Left lung (tissue), 10 donors: ENCODE data around the gene CCER1. TPM values are rescaled to one million over a fixed set of nuclear protein-coding genes. Genes with fewer than 3 reads are reported as not detected.

Source experiments
- ATAC-seq: fragments of 200-7000 bp; cut with Tn5 transposase; one replicate; pipeline ENCODE4 v1.9.1; 2020; ENCODE audit warnings: moderate library complexity
- DNase-seq, 4 donors: peaks; one replicate each; pipeline ENCODE4 v3.0.0-alpha.2; 2013 to 2020
- H3K27ac ChIP-seq, 2 donors: fragments of 200-600 bp; sonication (generic) in 1 of 2; one replicate each; pipeline versions ENCODE4 v1.5.0 to v1.8.0; 2020 to 2021
- H3K27me3 ChIP-seq, 2 donors: fragments of 200-600 bp; sonication (generic) in 1 of 2; one replicate each; pipeline versions ENCODE4 v1.5.0 to v1.8.0; 2020 to 2021
- H3K36me3 ChIP-seq, 2 donors: fragments of 200-600 bp; sonication (generic) in 1 of 2; one replicate each; pipeline versions ENCODE4 v1.5.0 to v1.8.0; 2020 to 2021
- H3K4me1 ChIP-seq, 2 donors: fragments of 200-600 bp; one replicate each; pipeline ENCODE4 v1.8.0; 2021
- H3K4me3 ChIP-seq, 2 donors: fragments of 200-600 bp; sonication (generic) in 1 of 2; one replicate each; pipeline versions ENCODE4 v1.5.0 to v1.8.0; 2020 to 2021; ENCODE audit warnings: mild to moderate bottlenecking in 1 of 2
- H3K9me3 ChIP-seq, 2 donors: fragments of 200-600 bp; sonication (generic) in 1 of 2; one replicate each; pipeline versions ENCODE4 v1.5.0 to v1.8.0; 2020 to 2021
- intact Hi-C, 2 donors: fragments of 100-400 bp; cut with DNase I; formaldehyde crosslinking; loops; one replicate each; pipeline versions ENCODE4 v1.11.2 to v1.14.2; 2022
- polyA plus RNA-seq, 6 donors: library from polyadenylated mRNA; unstranded; fragments of 120-200 nt; gene quantifications; one replicate each; pipeline ENCODE4 v1.2.1, GENCODE V29; 2013; ENCODE audit not compliant: insufficient read length in 6 of 6
- total RNA-seq, 2 donors: library from RNA; stranded (reverse); fragmentation: NEBNext Ultra II Directional; extraction: Animal tissue kit (Norgen Biotek cat#: 25700); gene quantifications; one replicate each; pipeline ENCODE4 v1.2.1, GENCODE V29; 2021
- TF ChIP-seq, protein P1 (sequence below), 2 donors: fragments of 200-600 bp; sonication (generic) in 1 of 2; IDR thresholded peaks; one replicate each; pipeline versions ENCODE4 v1.5.0 to v1.8.0; 2021; ENCODE audit warnings: antibody characterized with exemption in 2 of 2
- donor health status: DM: no; HTN: yes; CAD: no.
- donor health status: DM: no; HTN: no; CAD: no.

Gene CCER1
- total and polyA plus RNA-seq, 8 donors, result not detected

DNA sequence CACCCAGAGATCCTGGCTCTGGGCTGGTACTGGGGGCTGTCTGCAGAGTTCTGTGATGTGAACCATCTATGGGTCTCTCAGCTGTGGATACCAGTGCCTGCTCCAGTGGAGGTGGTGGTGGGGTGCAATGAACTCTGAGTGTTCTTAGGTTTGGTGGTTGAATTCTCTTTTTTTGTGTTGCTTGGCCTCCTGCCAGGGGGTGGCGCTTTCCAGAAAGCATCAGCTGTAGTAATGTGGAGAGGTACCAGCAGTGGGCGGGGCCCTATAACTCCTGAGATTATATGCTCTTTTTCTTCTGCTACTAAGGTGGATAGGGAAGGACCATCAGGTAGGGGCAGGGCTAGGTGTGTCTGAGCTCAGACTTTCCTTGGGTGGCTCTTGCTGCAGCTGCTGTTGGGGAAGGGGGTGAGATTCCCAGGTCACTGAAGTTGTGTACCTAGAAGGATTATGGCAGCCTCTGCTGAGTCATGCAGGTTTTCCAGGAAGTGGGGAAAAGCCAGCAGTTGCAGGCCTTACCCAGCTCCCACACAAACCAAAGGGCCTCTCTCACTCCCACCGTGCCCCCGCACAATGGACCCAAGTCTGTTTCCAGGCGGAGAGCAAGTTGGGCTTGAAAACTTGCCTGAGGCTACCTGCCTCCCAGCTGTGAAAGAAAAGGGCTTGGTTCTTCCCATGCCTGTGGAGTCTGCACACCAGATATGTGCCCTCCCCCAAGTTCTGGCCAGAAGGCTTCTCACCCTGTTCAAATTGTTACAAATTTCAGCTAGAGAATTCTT lies 18.6 kb downstream of the CCER1 start:
- TF ChIP-seq, protein P1, sequence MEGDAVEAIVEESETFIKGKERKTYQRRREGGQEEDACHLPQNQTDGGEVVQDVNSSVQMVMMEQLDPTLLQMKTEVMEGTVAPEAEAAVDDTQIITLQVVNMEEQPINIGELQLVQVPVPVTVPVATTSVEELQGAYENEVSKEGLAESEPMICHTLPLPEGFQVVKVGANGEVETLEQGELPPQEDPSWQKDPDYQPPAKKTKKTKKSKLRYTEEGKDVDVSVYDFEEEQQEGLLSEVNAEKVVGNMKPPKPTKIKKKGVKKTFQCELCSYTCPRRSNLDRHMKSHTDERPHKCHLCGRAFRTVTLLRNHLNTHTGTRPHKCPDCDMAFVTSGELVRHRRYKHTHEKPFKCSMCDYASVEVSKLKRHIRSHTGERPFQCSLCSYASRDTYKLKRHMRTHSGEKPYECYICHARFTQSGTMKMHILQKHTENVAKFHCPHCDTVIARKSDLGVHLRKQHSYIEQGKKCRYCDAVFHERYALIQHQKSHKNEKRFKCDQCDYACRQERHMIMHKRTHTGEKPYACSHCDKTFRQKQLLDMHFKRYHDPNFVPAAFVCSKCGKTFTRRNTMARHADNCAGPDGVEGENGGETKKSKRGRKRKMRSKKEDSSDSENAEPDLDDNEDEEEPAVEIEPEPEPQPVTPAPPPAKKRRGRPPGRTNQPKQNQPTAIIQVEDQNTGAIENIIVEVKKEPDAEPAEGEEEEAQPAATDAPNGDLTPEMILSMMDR (IDR thresholded peaks at IDR 0.05), result no peak
- H3K36me3 ChIP-seq, result no peaks in the 10 kb centered on the region
- no peaks in the 10 kb centered on the region for H3K4me1 ChIP-seq
- H3K27me3 ChIP-seq, result no peaks in the 10 kb centered on the region
- no peak for DNase-seq
- ATAC-seq, result no peak
- no peak overlapping the region for H3K4me3 ChIP-seq
- H3K27ac ChIP-seq, result no peak overlapping the region
- intact Hi-C loops, result no loop called here
- peaks cover 0 to 3% of the 10 kb centered on the region in 2 donors for H3K9me3 ChIP-seq

DNA sequence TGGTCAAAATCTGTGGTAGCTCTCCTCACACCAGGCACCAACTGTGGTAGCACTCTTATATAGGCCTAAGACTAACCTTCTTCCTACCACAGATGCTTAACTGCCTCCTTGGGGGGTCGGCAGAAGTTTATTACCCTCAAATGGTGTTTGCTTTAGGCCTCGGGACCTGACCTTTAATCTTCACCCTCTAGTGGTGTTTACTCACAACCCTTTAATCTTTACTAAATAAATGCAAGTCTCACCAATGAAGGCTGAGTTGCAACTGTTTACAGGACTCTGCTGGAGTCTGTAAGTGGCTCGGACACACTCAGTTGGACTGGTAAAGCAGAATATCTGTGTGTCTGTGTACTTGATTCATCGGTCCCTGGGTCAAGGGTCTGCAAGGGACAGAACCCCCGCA lies 29.4 kb downstream of the CCER1 start:
- intact Hi-C loops, result no loop called here
- H3K9me3 ChIP-seq, result peaks cover 0 to 26% of the 10 kb centered on the region in 2 donors
- DNase-seq (no peak), ATAC-seq (no peak)
- no peaks in the 10 kb centered on the region for H3K4me1 ChIP-seq
- no peaks in the 10 kb centered on the region for H3K27me3 ChIP-seq
- H3K27ac ChIP-seq, result no peak overlapping the region
- H3K36me3 ChIP-seq, result no peaks in the 10 kb centered on the region
- TF ChIP-seq, protein P1 (IDR thresholded peaks at IDR 0.05), result no peak
- H3K4me3 ChIP-seq, result no peak overlapping the region

DNA sequence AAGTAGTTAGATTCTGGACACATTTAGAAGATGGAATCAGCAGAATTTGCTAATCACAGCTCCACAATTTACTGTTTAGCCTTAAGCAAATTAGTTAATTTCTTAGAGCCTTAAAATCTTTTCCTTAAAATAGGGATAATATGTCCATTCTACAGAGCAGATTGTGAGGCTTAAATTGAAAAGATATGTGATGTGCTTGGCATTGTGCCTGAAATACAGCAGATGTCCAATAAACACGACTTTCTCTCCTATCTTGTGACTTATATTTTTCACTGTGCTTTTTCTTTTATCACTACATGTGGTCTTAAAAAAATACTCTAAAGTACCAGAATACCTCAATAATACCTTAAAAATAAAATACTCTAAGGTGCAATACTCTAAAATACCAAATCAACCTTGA lies 30.6 kb downstream of the CCER1 start:
- H3K9me3 ChIP-seq, result peaks cover 0 to 14% of the 10 kb centered on the region in 2 donors
- H3K36me3 ChIP-seq, result no peaks in the 10 kb centered on the region
- H3K27me3 ChIP-seq, result no peaks in the 10 kb centered on the region
- H3K27ac ChIP-seq, result no peak overlapping the region
- TF ChIP-seq, protein P1 (IDR thresholded peaks at IDR 0.05), result no peak
- intact Hi-C loops, result no loop called here
- H3K4me3 ChIP-seq, result no peak overlapping the region
- no peaks in the 10 kb centered on the region for H3K4me1 ChIP-seq
- no peak for DNase-seq
- ATAC-seq, result no peak

DNA sequence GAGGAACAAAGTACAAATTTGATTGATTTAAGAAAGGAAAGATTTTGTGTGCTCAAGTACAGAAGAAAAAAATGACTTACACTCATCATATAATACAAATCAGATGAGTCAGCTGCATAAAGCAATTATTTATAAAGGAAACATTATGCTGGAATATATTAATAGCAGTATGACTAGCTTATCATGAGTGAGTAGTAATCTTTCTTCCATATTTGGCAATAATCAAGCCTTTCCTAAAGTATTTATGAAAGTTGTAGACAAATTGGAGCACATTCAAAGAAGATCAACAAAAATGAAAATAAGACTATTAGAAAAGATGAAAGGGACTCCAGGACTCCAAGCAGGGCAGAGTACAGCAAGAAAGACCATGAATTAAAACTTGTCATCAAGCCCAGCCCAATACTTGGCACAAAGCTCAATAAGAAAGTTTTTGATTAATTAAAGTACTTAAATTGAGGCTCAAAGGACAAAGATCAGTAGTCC lies 32.8 kb downstream of the CCER1 start:
- H3K36me3 ChIP-seq, result no peaks in the 10 kb centered on the region
- ATAC-seq, result peak; percentile 45
- TF ChIP-seq, protein P1 (IDR thresholded peaks at IDR 0.05), result no peak

DNA sequence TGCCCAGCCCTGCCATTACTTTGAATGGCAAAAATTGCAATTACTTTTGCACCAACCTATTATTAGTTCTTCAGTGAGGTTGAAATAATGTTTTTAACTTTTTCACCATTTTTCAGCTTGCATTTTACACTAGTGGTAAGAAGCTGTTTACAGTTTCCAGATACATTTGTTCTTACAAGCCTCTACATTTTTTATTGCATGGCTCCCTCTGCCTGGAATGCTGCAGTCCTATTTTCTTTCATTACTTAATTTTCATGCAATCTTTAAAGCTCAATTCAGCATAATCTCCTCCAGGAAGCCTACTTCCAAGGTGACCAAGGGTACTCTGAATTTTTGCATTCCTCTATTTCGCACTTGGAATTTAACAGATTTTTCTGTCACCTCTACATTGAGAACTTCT lies 33.4 kb downstream of the CCER1 start:
- TF ChIP-seq, protein P1 (IDR thresholded peaks at IDR 0.05), result no peak
- H3K9me3 ChIP-seq, result no peaks in the 10 kb centered on the region
- DNase-seq, result no peak
- intact Hi-C loops, result no loop called here
- no peaks in the 10 kb centered on the region for H3K4me1 ChIP-seq
- H3K27me3 ChIP-seq, result no peaks in the 10 kb centered on the region
- H3K27ac ChIP-seq, result no peak overlapping the region
- no peak overlapping the region for H3K4me3 ChIP-seq
- H3K36me3 ChIP-seq, result no peaks in the 10 kb centered on the region
- ATAC-seq, result no peak

More for the DNA sequence above, 32.8 kb downstream of the CCER1 start:
- intact Hi-C loops, result no loop called here
- H3K27me3 ChIP-seq, result no peaks in the 10 kb centered on the region
- peak in 2 of 4 donors; percentile 44 to 52 for DNase-seq
- H3K4me3 ChIP-seq, result no peak overlapping the region
- peaks cover 0 to 2% of the 10 kb centered on the region in 2 donors for H3K9me3 ChIP-seq
- no peaks in the 10 kb centered on the region for H3K4me1 ChIP-seq
- H3K27ac ChIP-seq, result no peak overlapping the region
